ENCODE measurements around the gene CNBP. TPM values are rescaled to one million over a fixed set of nuclear protein-coding genes. Genes with fewer than 3 reads are reported as not detected.
A peak's percentile ranks its signal among the peaks of the same experiment; 100 is the strongest.
"Not testable (repeated sequence)": the region's sequence is repeated elsewhere in the genome, so short reads cannot be mapped to it uniquely, and the experiment has no call there.

Gene CNBP
- total RNA-seq, 2 donors from 2014 or later: 284 to 343 TPM

DNA sequence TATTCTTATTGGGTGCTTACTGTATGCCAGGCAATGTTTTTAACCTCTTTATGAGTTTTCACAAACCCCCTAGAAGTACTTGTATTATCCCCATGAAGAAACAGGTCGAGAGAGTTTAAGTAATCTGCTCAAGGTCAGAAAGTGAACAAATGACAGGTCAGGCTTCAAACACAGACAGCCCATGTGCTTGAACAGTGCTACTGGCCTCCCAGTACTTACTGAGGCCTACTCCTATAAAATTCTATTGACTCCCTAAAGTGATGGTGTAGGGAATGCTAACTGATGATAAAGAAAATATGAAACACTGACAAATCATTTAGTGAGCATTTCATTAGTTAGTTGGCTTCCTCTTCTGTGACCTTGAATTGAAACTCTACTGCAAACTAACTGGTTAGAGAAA is 4.2 kb upstream of the CNBP start:
- WGBS, 2 experiments (ENCODE audit: insufficient coverage in 1 of 2, insufficient read length in 1 of 2): 81 to 86% methylated on average over 1 of the region's 1 CpG
- Histone ChIP-seq H3K27me3 (ENCODE audit: control insufficient read depth, insufficient read depth, low read length, poor library complexity, severe bottlenecking) (no peaks in the 10 kb centered on the region), H3K9me3 (ENCODE audit: control insufficient read depth, low read length) (no peaks in the 10 kb centered on the region), H3K9ac (ENCODE audit: extremely low read depth, low read length, poor library complexity, severe bottlenecking) (no peak overlapping the region), H3K36me3 (ENCODE audit: control insufficient read depth, insufficient read depth, low read length) (no peaks in the 10 kb centered on the region), H3K4me1 (ENCODE audit: control insufficient read depth, insufficient read depth, low read length) (no peaks in the 10 kb centered on the region), H3K4me3 (ENCODE audit: low read length) (no peak overlapping the region), H3K27ac (ENCODE audit: low read depth, low read length) (no peak overlapping the region)
- Mint-ChIP-seq H3K4me1 (peaks cover 3% of the 10 kb centered on the region), H3K27ac (no peak overlapping the region), H3K4me3 (no peak overlapping the region), H3K9me3 (no peaks in the 10 kb centered on the region), H3K27me3 (ENCODE audit: insufficient read depth) (no peaks in the 10 kb centered on the region), H3K36me3 (ENCODE audit: low read depth) (no peaks in the 10 kb centered on the region)
- no peak for DNase-seq
- TF ChIP-seq CTCF (conservative IDR thresholded peaks at IDR 0.05): no peak

- 100% methylated on average over 2 of the region's 3 CpGs; no CpG with 5 or more reads in 1 of the 2 experiments for WGBS, 2 experiments (ENCODE audit: insufficient coverage in 1 of 2, insufficient read length in 1 of 2)
- no peak for DNase-seq
- Histone ChIP-seq H3K4me3 (ENCODE audit: low read length) (no peak overlapping the region), H3K9me3 (ENCODE audit: control insufficient read depth, low read length) (no peaks in the 10 kb centered on the region), H3K4me1 (ENCODE audit: control insufficient read depth, insufficient read depth, low read length) (no peaks in the 10 kb centered on the region), H3K9ac (ENCODE audit: extremely low read depth, low read length, poor library complexity, severe bottlenecking) (no peak overlapping the region), H3K36me3 (ENCODE audit: control insufficient read depth, insufficient read depth, low read length) (peaks cover 4% of the 10 kb centered on the region), H3K27me3 (ENCODE audit: control insufficient read depth, insufficient read depth, low read length, poor library complexity, severe bottlenecking) (no peaks in the 10 kb centered on the region), H3K27ac (ENCODE audit: low read depth, low read length) (no peak overlapping the region)
- no peak overlapping the region for H3K27ac Mint-ChIP-seq
- TF ChIP-seq CTCF (conservative IDR thresholded peaks at IDR 0.05): no peak
- peaks cover 4% of the 10 kb centered on the region for H3K36me3 Mint-ChIP-seq (ENCODE audit: low read depth)
- H3K9me3 Mint-ChIP-seq: no peaks in the 10 kb centered on the region
- no peaks in the 10 kb centered on the region for H3K27me3 Mint-ChIP-seq (ENCODE audit: insufficient read depth)
- peaks cover 7% of the 10 kb centered on the region for H3K4me1 Mint-ChIP-seq
- no peak overlapping the region for H3K4me3 Mint-ChIP-seq
These were observed 2.1 kb upstream of the CNBP start for GRCh38 chr3:129185783-129186182.

DNA sequence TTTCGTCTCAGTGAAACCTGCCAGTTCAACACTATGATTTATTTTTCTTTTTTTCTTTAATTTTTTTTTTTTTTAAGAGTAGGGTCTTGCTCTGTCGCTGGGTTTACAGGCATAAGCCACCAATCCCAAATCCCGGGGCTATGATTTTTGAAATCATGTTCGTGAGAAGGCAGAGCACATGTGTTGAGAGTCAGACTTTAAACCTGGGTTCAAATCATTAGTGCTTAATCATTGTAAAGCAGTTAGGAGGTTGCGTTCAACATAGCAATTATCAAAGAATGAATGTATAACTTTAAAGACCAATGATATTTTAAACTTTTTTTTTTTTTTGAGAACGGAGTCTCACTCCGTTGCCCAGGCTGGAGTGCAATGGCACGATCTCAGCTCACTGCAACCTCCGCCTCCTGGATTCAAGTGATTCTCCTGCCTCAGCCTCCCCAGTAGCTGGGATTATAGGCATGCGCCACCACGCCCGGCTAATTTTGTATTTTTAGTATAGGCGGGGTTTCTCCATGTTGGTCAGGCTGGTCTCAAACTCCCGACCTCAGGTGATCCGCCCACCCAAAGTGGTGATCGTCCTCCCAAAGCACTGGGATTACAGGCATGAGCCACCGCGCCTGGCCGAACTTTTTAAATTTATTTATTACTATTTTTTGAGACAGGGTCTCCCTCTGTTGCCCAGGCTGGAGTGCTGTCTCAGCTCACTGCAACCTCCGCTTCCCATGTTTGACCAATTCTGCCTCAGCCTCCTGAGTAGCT is 1.3 kb upstream of the CNBP start:
- Histone ChIP-seq H3K4me3 (ENCODE audit: low read length) (peak overlapping the region; percentile 93), H3K9ac (ENCODE audit: extremely low read depth, low read length, poor library complexity, severe bottlenecking) (peak overlapping the region; percentile 95), H3K36me3 (ENCODE audit: control insufficient read depth, insufficient read depth, low read length) (peaks cover 11% of the 10 kb centered on the region)
- H3K9me3 ChIP-seq (ENCODE audit: control insufficient read depth, low read length); H3K27me3 ChIP-seq (ENCODE audit: control insufficient read depth, insufficient read depth, low read length, poor library complexity, severe bottlenecking); H3K27ac Mint-ChIP-seq; H3K27me3 Mint-ChIP-seq (ENCODE audit: insufficient read depth); H3K4me1 ChIP-seq (ENCODE audit: control insufficient read depth, insufficient read depth, low read length); H3K9me3 Mint-ChIP-seq; DNase-seq; H3K27ac ChIP-seq (ENCODE audit: low read depth, low read length): not testable (repeated sequence)
- H3K36me3 Mint-ChIP-seq (ENCODE audit: low read depth): peaks cover 10% of the 10 kb centered on the region
- peaks cover 13% of the 10 kb centered on the region for H3K4me1 Mint-ChIP-seq
- peak overlapping the region; percentile 98 for H3K4me3 Mint-ChIP-seq
- WGBS, 2 experiments (ENCODE audit: insufficient coverage in 1 of 2, insufficient read length in 1 of 2): 91 to 95% methylated on average over 15 to 19 of the region's 20 CpGs

DNA sequence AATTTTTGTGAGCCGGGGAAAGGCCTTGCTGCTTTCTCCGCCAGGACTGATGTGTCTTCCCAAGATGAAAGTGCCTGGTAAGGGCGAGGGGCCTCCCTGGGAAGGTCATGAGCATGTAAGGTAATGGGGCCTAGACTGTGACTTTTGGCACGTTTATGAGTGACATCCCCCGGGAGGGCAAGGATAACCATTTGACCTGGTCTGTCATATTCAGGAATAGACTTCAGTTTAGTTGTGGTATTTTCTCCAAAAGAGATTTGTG is 631 bp upstream of the CNBP start:
- Histone ChIP-seq H3K4me1 (ENCODE audit: control insufficient read depth, insufficient read depth, low read length) (no peaks in the 10 kb centered on the region), H3K27me3 (ENCODE audit: control insufficient read depth, insufficient read depth, low read length, poor library complexity, severe bottlenecking) (no peaks in the 10 kb centered on the region), H3K27ac (ENCODE audit: low read depth, low read length) (peak overlapping the region; percentile 76), H3K36me3 (ENCODE audit: control insufficient read depth, insufficient read depth, low read length) (peaks cover 17% of the 10 kb centered on the region), H3K9ac (ENCODE audit: extremely low read depth, low read length, poor library complexity, severe bottlenecking) (peak overlapping the region; percentile 95), H3K9me3 (ENCODE audit: control insufficient read depth, low read length) (no peaks in the 10 kb centered on the region), H3K4me3 (ENCODE audit: low read length) (peak overlapping the region; percentile 93)
- Mint-ChIP-seq H3K9me3 (no peaks in the 10 kb centered on the region), H3K4me1 (peaks cover 15% of the 10 kb centered on the region), H3K27ac (peak overlapping the region; percentile 95), H3K4me3 (peak overlapping the region; percentile 98), H3K27me3 (ENCODE audit: insufficient read depth) (no peaks in the 10 kb centered on the region), H3K36me3 (ENCODE audit: low read depth) (peaks cover 12% of the 10 kb centered on the region)
- TF ChIP-seq CTCF (conservative IDR thresholded peaks at IDR 0.05): no peak
- WGBS, 2 experiments (ENCODE audit: insufficient coverage in 1 of 2, insufficient read length in 1 of 2): 10 to 16% methylated on average over 5 of the region's 5 CpGs
- DNase-seq: no peak
